ENCODE results near the gene KRTAP5-10. TPM values are rescaled to one million over a fixed set of nuclear protein-coding genes. Genes with fewer than 3 reads are reported as not detected.
"Not testable (repeated sequence)": the region's sequence is repeated elsewhere in the genome, so short reads cannot be mapped to it uniquely, and the experiment has no call there.

Gene KRTAP5-10
- total RNA-seq, 4 donors from 2014 or later = not detected

- Histone ChIP-seq H3K9me3 (no peaks in the 10 kb centered on the region), H3K27me3 (no peaks in the 10 kb centered on the region), H3K4me1 (no peaks in the 10 kb centered on the region), H3K4me3 (no peak overlapping the region), H3K36me3 (no peaks in the 10 kb centered on the region), H3K27ac (no peak overlapping the region)
- 78 to 88% methylated on average over 11 of the region's 11 CpGs for WGBS, 2 donors
- no peak for TF ChIP-seq CTCF (IDR thresholded peaks at IDR 0.05)
- TF ChIP-seq POLR2A (IDR thresholded peaks at IDR 0.05) = no peak
- no peak for TF ChIP-seq EP300 (IDR thresholded peaks at IDR 0.05)
- no peak for DNase-seq (ENCODE audit: low spot score in 2 of 2)
These were observed 7.4 kb downstream of the KRTAP5-10 start for GRCh38 chr11:71572811-71573210.

GRCh38 chr11:71574418-71574817 is 9.1 kb downstream of the KRTAP5-10 start:
- Histone ChIP-seq H3K36me3 (no peaks in the 10 kb centered on the region), H3K4me1 (no peaks in the 10 kb centered on the region), H3K9me3 (no peaks in the 10 kb centered on the region), H3K27me3 (no peaks in the 10 kb centered on the region), H3K4me3 (no peak overlapping the region), H3K27ac (no peak overlapping the region)
- TF ChIP-seq EP300 (IDR thresholded peaks at IDR 0.05) (no peak), CTCF (IDR thresholded peaks at IDR 0.05) (no peak), POLR2A (IDR thresholded peaks at IDR 0.05) (no peak)
- no peak for DNase-seq (ENCODE audit: low spot score in 2 of 2)
- WGBS, 2 donors = 81 to 82% methylated on average over 5 of the region's 5 CpGs

DNA sequence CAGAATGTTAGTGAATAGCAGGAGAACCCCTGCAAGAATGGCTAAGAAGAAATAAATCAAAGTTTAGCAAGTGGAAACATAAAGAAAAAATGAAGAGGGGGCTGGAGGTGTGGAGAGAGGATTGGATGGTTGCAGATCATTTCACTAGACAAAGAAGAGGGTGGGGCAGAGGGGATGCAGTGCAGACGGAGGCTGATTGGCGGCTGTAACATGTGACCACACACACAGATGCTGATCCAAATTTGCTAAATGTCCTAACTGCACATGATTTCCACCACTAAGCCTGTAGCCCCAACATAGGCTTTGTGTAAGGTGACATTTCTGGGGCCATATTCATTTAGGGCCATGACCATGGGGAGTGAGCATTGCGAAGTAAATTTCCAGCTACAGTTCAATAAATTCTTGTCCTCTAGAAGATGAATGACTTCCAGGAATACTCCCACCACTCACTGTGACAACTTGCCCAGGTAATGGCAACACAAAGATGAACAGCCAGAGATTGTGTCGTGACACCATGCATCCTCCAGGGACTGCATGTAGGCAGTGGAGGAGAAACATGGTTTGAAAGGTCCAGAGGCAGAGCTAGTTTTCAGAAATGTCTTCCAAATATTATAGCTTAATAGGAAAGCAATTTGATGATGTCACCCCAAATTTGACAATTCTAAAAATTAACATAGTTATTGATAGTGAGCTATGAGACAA is 10.5 kb downstream of the KRTAP5-10 start:
- TF ChIP-seq EP300 (IDR thresholded peaks at IDR 0.05) (no peak), CTCF (IDR thresholded peaks at IDR 0.05) (no peak), POLR2A (IDR thresholded peaks at IDR 0.05) (no peak)
- Histone ChIP-seq H3K27ac (no peak overlapping the region), H3K4me3 (no peak overlapping the region), H3K27me3 (no peaks in the 10 kb centered on the region), H3K36me3 (no peaks in the 10 kb centered on the region), H3K4me1 (peaks cover 0 to 4% (median 0%) of the 10 kb centered on the region in 4 donors), H3K9me3 (no peaks in the 10 kb centered on the region)
- no peak for DNase-seq (ENCODE audit: low spot score in 2 of 2)
- 77 to 78% methylated on average over 4 of the region's 4 CpGs for WGBS, 2 donors

DNA sequence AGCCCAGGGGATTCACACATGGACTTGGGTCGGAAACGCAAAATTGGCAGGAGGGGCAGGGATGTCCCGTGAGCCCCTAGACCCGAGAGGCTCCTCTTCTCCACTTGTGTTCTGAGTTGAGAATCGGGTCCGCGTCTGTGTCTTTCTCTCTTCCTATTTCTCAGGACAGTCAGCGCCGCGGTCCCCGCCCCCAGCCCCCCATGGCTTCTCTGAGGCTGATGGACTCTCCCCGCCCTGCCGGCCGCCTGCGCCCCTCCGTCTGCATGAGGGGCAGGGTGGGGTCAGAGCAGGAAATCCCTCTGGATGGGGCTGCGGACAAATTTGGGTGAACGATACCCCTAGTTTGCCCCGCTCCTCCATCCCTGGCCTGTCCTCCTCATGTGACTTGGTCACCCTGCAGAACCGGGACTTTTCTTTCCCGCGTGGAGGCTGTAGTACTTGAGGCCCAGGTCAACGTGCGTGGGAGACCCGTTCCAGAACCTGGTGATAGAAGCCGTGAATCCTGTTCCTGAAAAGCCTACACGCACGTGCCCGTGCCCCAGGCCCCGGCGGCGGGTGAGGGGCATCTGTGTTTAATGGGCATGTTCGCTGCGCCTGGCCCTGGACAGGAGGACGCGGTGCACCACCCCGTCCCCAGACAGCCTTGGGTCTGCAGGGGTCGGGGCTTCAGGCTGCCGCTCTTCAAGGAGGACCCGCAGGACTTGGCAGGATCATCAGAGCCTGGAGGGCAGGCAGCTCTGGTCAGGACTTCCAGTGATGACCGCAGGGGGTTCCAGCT is 11.5 kb downstream of the KRTAP5-10 start:
- H3K4me1 ChIP-seq; H3K9me3 ChIP-seq; H3K36me3 ChIP-seq; H3K4me3 ChIP-seq; H3K27ac ChIP-seq; H3K27me3 ChIP-seq; DNase-seq (ENCODE audit: low spot score in 2 of 2): not testable (repeated sequence)
- WGBS, 2 donors = 85 to 89% methylated on average over 22 to 39 of the region's 41 CpGs

DNA sequence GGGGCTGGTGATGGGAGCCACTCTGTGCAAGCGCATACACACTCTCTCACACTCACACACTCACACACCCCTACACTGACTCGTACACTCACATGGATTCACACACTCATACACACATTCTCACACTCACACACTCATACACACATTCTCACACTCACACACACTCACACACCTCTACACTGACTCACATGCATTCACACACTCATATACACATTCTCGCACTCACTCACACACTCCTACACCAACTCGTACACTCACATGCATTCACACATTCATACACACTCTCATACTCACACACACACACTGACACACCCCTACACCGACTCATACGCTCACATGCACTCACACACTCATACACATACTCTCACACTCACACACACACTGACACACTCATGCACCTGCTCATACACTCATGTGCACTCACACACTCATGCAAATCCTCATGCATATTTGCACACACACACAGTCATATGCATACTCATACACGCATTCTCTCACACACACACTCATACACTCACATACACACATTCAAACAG is 12.2 kb downstream of the KRTAP5-10 start:
- TF ChIP-seq EP300 (IDR thresholded peaks at IDR 0.05) = no peak
- no peak for TF ChIP-seq CTCF (IDR thresholded peaks at IDR 0.05)
- no peak for TF ChIP-seq POLR2A (IDR thresholded peaks at IDR 0.05)
- Histone ChIP-seq H3K4me1 (peaks cover 0 to 4% (median 0%) of the 10 kb centered on the region in 4 donors), H3K27ac (no peak overlapping the region), H3K27me3 (no peaks in the 10 kb centered on the region), H3K9me3 (no peaks in the 10 kb centered on the region), H3K4me3 (no peak overlapping the region), H3K36me3 (no peaks in the 10 kb centered on the region)
- 88 to 93% methylated on average over 7 of the region's 7 CpGs for WGBS, 2 donors
- DNase-seq (ENCODE audit: low spot score in 2 of 2) = no peak

GRCh38 chr11:71579513-71579912 is 14.2 kb downstream of the KRTAP5-10 start:
- WGBS, 2 donors = 52 to 57% methylated on average over 7 of the region's 7 CpGs
- H3K36me3 ChIP-seq; H3K4me1 ChIP-seq; H3K27ac ChIP-seq; H3K4me3 ChIP-seq; H3K9me3 ChIP-seq; H3K27me3 ChIP-seq; DNase-seq (ENCODE audit: low spot score in 2 of 2): not testable (repeated sequence)

Data from tibial nerve (tissue), 4 donors.